HG03196 (cell line): Measurements from ENCODE around the gene SLBP.
"Not testable (repeated sequence)": the region's sequence is repeated elsewhere in the genome, so short reads cannot be mapped to it uniquely, and the experiment has no call there.

Experiments
- ATAC-seq: cut with Tn5 transposase; IDR thresholded peaks from one replicate; pipeline ENCODE4 v1.9.1; 2021; ENCODE audit not compliant: unreplicated experiment

The SLBP gene

GRCh38 chr4:1713003-1713851, 1.1 kb upstream of the SLBP start:
- ATAC-seq, result no peak

- peak; percentile 14 for ATAC-seq
Observed at GRCh38 chr4:1711571-1712215, 426 bp downstream of the SLBP start.

GRCh38 chr4:1711055-1711570, 1.0 kb downstream of the SLBP start:
- ATAC-seq, result no peak

- no peak for ATAC-seq
Observed at GRCh38 chr4:1708581-1708980, 3.5 kb downstream of the SLBP start.

- ATAC-seq, result no peak
Observed at GRCh38 chr4:1706358-1706757, 5.8 kb downstream of the SLBP start.

- no peak for ATAC-seq
Observed at GRCh38 chr4:1705732-1706131, 6.4 kb downstream of the SLBP start.

GRCh38 chr4:1703867-1704266, 8.3 kb downstream of the SLBP start:
- no peak for ATAC-seq

- not testable (repeated sequence) for ATAC-seq
Observed at GRCh38 chr4:1701671-1702070, 10.4 kb downstream of the SLBP start.

GRCh38 chr4:1695913-1696312, 16.2 kb downstream of the SLBP start:
- ATAC-seq, result no peak

- ATAC-seq, result peak; percentile 68
Observed at GRCh38 chr4:1693131-1693896, 18.8 kb downstream of the SLBP start.

- ATAC-seq, result no peak
Observed at GRCh38 chr4:1691737-1692373, 20.3 kb downstream of the SLBP start.

- no peak for ATAC-seq
Observed at GRCh38 chr4:1690698-1691097, 21.4 kb downstream of the SLBP start.

GRCh38 chr4:1686440-1687036, 25.6 kb downstream of the SLBP start:
- no peak for ATAC-seq

- no peak for ATAC-seq
Observed at GRCh38 chr4:1685235-1686150, 26.6 kb downstream of the SLBP start.

GRCh38 chr4:1684506-1685234, 27.4 kb downstream of the SLBP start:
- peak; percentile 2 for ATAC-seq

- peak; percentile 84 for ATAC-seq
Observed at GRCh38 chr4:1683736-1684505, 28.2 kb downstream of the SLBP start, which contains the start of gene FAM53A. Gene FAM53A (minus strand): TSS chr4:1684313. CDS start chr4:1668741, 15,572 bp downstream.

GRCh38 chr4:1683261-1683735, 28.8 kb downstream of the SLBP start:
- ATAC-seq, result no peak

- ATAC-seq, result no peak
Observed at GRCh38 chr4:1682860-1683259, 29.3 kb downstream of the SLBP start.
